ENCODE results near the gene SV2B. TPM values are rescaled to one million over a fixed set of nuclear protein-coding genes. Genes with fewer than 3 reads are reported as not detected.

Gene SV2B
- total RNA-seq, 3 donors from 2014 or later = 0.44 to 4.9 (median 2.2) TPM

DNA sequence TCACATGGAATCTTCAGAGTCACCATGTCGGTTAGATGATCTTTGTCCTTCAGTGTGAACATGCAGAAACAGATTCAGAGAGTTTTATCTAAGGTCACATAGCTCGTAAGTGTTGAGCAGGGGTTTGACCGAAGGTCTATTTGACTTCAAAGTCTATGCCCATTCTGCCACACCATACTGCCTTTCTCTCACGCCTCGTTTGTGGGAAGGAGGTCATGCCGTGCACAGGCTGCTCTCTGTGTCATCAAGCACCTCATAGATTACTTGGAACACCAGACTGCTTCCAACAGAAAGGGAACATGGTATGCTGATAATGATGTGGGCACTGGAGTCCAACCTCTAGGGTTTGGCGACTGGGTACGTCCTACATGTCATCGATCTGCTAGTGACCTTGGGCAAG is 128.8 kb downstream of the SV2B start:
- peaks cover 0 to 11% of the 10 kb centered on the region in 2 donors for H3K27me3 ChIP-seq
- no peak for TF ChIP-seq POLR2A (IDR thresholded peaks at IDR 0.05)
- TF ChIP-seq CTCF (IDR thresholded peaks at IDR 0.05) = no peak
- TF ChIP-seq POLR2AphosphoS5 (IDR thresholded peaks at IDR 0.05) = no peak
- H3K4me3 ChIP-seq = no peak overlapping the region
- H3K27ac ChIP-seq = no peak overlapping the region
- no peak for DNase-seq (ENCODE audit: low spot score in 2 of 2)
- intact Hi-C loops (cut with DNase I; ENCODE audit: low total_unique reads) = loop anchor here (10.0 kb wide), 1 partner anchor 174 kb away; no protein-coding TSS in a partner anchor
- no peaks in the 10 kb centered on the region for H3K9me3 ChIP-seq
- no peaks in the 10 kb centered on the region for H3K36me3 ChIP-seq
- no peaks in the 10 kb centered on the region for H3K4me1 ChIP-seq

DNA sequence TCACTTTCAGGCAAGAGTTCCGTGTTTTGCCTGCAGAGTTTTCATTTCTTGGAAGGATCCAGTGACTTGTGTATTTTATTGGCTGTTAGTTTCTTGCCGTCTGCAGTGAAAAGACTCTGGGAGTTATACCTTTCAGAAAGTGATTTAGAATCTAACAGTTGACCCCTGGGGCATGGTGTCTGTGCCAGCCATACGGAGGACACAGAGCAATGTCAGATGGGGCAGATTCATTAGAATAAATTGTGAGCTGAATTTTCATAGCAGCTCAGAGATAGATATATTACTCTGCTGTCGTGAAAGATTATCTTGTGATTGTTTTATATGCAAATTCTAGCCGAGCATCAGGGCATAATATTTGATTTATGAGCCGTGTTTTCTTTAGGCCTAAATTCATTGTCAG is 131.6 kb downstream of the SV2B start:
- Histone ChIP-seq H3K4me1 (no peaks in the 10 kb centered on the region), H3K36me3 (no peaks in the 10 kb centered on the region), H3K4me3 (no peak overlapping the region), H3K9me3 (no peaks in the 10 kb centered on the region), H3K27ac (no peak overlapping the region), H3K27me3 (no peaks in the 10 kb centered on the region)
- TF ChIP-seq CTCF (IDR thresholded peaks at IDR 0.05) = no peak
- intact Hi-C loops (cut with DNase I; ENCODE audit: low total_unique reads) = no loop called here
- no peak for DNase-seq (ENCODE audit: low spot score in 2 of 2)

DNA sequence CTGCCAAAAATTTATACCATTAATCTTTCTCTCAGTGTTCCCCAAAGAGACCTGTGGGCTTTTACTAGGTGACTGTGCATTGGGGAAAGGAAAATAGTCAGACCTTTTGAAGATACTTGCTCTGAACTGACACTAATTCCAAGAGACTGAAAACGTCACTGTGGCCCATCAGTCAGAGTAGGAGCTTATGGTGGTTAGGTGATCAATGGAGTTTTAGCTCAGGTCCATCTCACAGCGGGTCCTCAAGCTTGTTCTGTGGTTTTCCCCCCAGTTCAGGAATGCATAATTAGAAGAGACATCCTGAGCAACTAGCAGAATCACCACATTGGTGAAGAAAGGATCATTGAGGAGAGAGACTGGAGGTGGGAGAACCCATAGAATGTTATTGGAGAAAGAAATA is 134.7 kb downstream of the SV2B start:
- Histone ChIP-seq H3K27me3 (no peaks in the 10 kb centered on the region), H3K4me3 (no peak overlapping the region), H3K9me3 (no peaks in the 10 kb centered on the region), H3K4me1 (no peaks in the 10 kb centered on the region), H3K36me3 (no peaks in the 10 kb centered on the region), H3K27ac (no peak overlapping the region)
- TF ChIP-seq POLR2A (IDR thresholded peaks at IDR 0.05) = no peak
- TF ChIP-seq POLR2AphosphoS5 (IDR thresholded peaks at IDR 0.05) = no peak
- TF ChIP-seq CTCF (IDR thresholded peaks at IDR 0.05) = no peak
- intact Hi-C loops (cut with DNase I; ENCODE audit: low total_unique reads) = no loop called here
- no peak for DNase-seq (ENCODE audit: low spot score in 2 of 2)

DNA sequence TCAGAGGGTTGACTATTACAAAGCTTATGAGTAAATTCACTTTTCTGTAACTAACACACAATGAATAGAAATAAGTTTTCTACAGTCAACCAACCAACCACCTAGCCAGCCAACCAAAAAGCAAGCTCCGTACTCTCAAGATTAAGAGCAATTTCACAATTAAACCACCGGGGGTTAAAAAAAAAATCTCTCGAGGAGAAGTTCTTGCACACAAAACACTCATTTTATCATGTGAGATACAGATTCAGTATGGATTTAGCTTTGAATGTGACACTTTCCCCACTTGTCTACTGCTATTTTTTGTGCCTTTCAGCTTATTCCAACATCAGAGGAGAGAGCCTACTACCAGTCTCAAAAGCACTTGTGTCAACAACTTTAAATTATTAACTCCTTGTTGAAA is 135.3 kb downstream of the SV2B start:
- Histone ChIP-seq H3K4me1 (no peaks in the 10 kb centered on the region), H3K27ac (no peak overlapping the region), H3K4me3 (no peak overlapping the region), H3K9me3 (no peaks in the 10 kb centered on the region), H3K36me3 (no peaks in the 10 kb centered on the region), H3K27me3 (no peaks in the 10 kb centered on the region)
- no peak for DNase-seq (ENCODE audit: low spot score in 2 of 2)
- intact Hi-C loops (cut with DNase I; ENCODE audit: low total_unique reads) = no loop called here
- TF ChIP-seq POLR2AphosphoS5 (IDR thresholded peaks at IDR 0.05) (no peak), CTCF (IDR thresholded peaks at IDR 0.05) (no peak), POLR2A (IDR thresholded peaks at IDR 0.05) (no peak)

DNA sequence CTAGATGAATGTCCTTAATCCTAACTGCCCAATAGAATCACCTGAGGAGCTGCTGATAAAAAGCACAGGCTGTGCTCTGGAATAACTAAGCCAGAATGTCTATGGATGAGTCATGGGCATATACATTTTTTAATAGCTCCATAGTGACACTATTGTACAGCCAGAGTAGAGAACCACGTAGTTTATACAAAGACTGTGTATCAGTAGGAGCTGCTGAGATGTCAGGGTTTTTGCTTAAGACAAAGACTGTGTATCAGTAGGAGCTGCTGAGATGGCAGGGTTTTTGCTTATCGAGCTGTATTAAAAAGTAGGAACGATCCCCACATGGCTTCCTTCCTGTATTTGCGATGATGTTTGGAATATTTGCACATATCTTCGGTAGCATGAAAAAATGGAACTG is 137.4 kb downstream of the SV2B start:
- DNase-seq (ENCODE audit: low spot score in 2 of 2) = no peak
- Histone ChIP-seq H3K9me3 (no peaks in the 10 kb centered on the region), H3K4me3 (no peak overlapping the region), H3K4me1 (no peaks in the 10 kb centered on the region), H3K36me3 (no peaks in the 10 kb centered on the region), H3K27ac (no peak overlapping the region), H3K27me3 (no peaks in the 10 kb centered on the region)
- intact Hi-C loops (cut with DNase I; ENCODE audit: low total_unique reads) = no loop called here
- no peak for TF ChIP-seq CTCF (IDR thresholded peaks at IDR 0.05)
- no peak for TF ChIP-seq POLR2AphosphoS5 (IDR thresholded peaks at IDR 0.05)
- no peak for TF ChIP-seq POLR2A (IDR thresholded peaks at IDR 0.05)

All from breast epithelium (tissue), 4 donors.